ENCODE results near the gene NPS.

Gene NPS

GRCh38 chr10:127571386-127571785 lies 22.3 kb downstream of the NPS start (continued):
- no peak for TF ChIP-seq ZNF518A (tag by site-specific recombination; conservative IDR thresholded peaks at IDR 0.05; ENCODE audit: low read depth)

- no peak overlapping the region for H3K27ac ChIP-seq (ENCODE audit: extremely low read depth, low read depth, low read length)
- H3K9me3 ChIP-seq (ENCODE audit: control insufficient read depth, insufficient read depth, low read depth, low read length) = no peaks in the 10 kb centered on the region
- ChIA-PET POLR2A (no interaction called here), CTCF (interaction anchor here (0.6 kb wide), 1 partner anchor 122 kb away, joined by 4 read pairs; no protein-coding TSS in a partner anchor)
- H3K4me1 ChIP-seq (ENCODE audit: control insufficient read depth, insufficient read depth, low read length) = no peaks in the 10 kb centered on the region
- no peak for TF ChIP-seq ZNF513 (tag by site-specific recombination; IDR thresholded peaks at IDR 0.05)
- TF ChIP-seq GLIS1 (tag by site-specific recombination; IDR thresholded peaks at IDR 0.05) = no peak
- TF ChIP-seq TCF7L2 (IDR thresholded peaks at IDR 0.05; ENCODE audit: borderline replicate concordance, low read depth, low read length) = no peak
- TF ChIP-seq ZNF518A (tag by site-specific recombination; conservative IDR thresholded peaks at IDR 0.05; ENCODE audit: low read depth) = no peak
- TF ChIP-seq ZNF629 (tag by site-specific recombination; IDR thresholded peaks at IDR 0.05) = no peak
- TF ChIP-seq ZNF558 (tag by site-specific recombination; IDR thresholded peaks at IDR 0.05) = no peak
- no peak for TF ChIP-seq ZNF654 (tag by site-specific recombination; IDR thresholded peaks at IDR 0.05; ENCODE audit: low read depth)
- H3K4me3 ChIP-seq (ENCODE audit: low read depth, low read length) = no peak overlapping the region
- H3K36me3 ChIP-seq (ENCODE audit: control insufficient read depth in 2 of 2, insufficient read depth in 1 of 2, low read length in 2 of 2) = no peaks in the 10 kb centered on the region
Observed at GRCh38 chr10:127576051-127576450, 26.9 kb downstream of the NPS start.

GRCh38 chr10:127576740-127577161 lies 27.6 kb downstream of the NPS start:
- Histone ChIP-seq H3K4me1 (ENCODE audit: control insufficient read depth, insufficient read depth, low read length) (no peaks in the 10 kb centered on the region), H3K36me3 (ENCODE audit: control insufficient read depth in 2 of 2, insufficient read depth in 1 of 2, low read length in 2 of 2) (no peaks in the 10 kb centered on the region), H3K27ac (ENCODE audit: extremely low read depth, low read depth, low read length) (no peak overlapping the region), H3K4me3 (ENCODE audit: low read depth, low read length) (no peak overlapping the region), H3K9me3 (ENCODE audit: control insufficient read depth, insufficient read depth, low read depth, low read length) (no peaks in the 10 kb centered on the region)
- ChIA-PET POLR2A (interaction anchor here (0.6 kb wide), 1 partner anchor 441 kb away, joined by 4 read pairs; no protein-coding TSS in a partner anchor), CTCF (interaction anchor here (0.5 to 2.2 kb wide), 2 partner anchors 60 to 333 kb away, joined by 3 to 8 read pairs; no protein-coding TSS in a partner anchor)
- TF ChIP-seq ZBTB21 (tag by site-specific recombination; IDR thresholded peaks at IDR 0.05) = no peak
- no peak for TF ChIP-seq ZNF791 (tag by site-specific recombination; IDR thresholded peaks at IDR 0.05)
- no peak for TF ChIP-seq PBX3 (CRISPR knock-in tag; IDR thresholded peaks at IDR 0.05)
- no peak for TF ChIP-seq TCF7L2 (IDR thresholded peaks at IDR 0.05; ENCODE audit: borderline replicate concordance, low read depth, low read length)
- no peak for TF ChIP-seq ZBTB44 (tag by site-specific recombination; IDR thresholded peaks at IDR 0.05)

All from HEK293 (cell line).